DMS53 treated with DMSO at 0.1 percent for 48 hours (cell line): ENCODE results near the gene RANBP3L.
"Not testable (repeated sequence)": the region's sequence is repeated elsewhere in the genome, so short reads cannot be mapped to it uniquely, and the experiment has no call there.

ENCODE experiments used
- DNase-seq: peaks from one replicate; lab custom pipeline; 2025; ENCODE audit not compliant: unreplicated experiment; lab: John Stamatoyannopoulos, UW

The RANBP3L gene

GRCh38 chr5:36297653-36298052, 4.0 kb downstream of the RANBP3L start:
- no peak for DNase-seq

- DNase-seq: no peak
These were observed 15.7 kb downstream of the RANBP3L start for GRCh38 chr5:36285837-36286615.

- not testable (repeated sequence) for DNase-seq
These were observed 17.9 kb downstream of the RANBP3L start for GRCh38 chr5:36283775-36284174.

- no peak for DNase-seq
These were observed 20.1 kb downstream of the RANBP3L start for GRCh38 chr5:36281626-36282025.

DNA sequence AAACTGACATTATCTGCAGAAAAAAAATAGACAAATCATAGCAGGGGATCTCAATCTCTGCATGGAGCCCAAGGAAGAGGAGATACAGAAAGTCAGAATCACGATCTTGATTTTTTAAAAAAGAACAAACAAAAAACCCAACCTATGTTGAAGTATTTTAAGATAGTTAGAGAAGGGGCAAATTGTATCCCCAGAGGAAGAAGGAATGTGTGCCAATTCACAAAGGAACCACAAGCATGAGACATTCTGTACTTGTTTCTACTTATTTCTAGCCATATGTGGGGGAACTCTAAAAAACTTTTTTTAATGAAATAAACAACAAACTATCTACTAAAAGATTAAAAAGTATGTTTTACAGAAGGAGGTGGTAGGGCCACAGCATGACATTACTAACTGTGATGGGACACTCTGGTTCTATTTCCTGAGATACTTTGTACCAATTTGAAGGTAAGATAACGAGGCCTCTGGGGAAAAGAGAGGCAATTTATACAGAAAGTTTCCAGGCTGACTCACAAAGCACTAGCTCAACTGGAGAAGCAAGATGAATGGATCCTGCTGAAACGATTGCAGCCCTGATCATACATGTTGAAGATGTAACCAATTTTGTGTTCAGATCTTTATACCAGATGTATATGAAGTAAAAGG, 22.5 kb downstream of the RANBP3L start:
- DNase-seq: no peak

- no peak for DNase-seq
These were observed 24.1 kb downstream of the RANBP3L start for GRCh38 chr5:36277521-36278176.

DNA sequence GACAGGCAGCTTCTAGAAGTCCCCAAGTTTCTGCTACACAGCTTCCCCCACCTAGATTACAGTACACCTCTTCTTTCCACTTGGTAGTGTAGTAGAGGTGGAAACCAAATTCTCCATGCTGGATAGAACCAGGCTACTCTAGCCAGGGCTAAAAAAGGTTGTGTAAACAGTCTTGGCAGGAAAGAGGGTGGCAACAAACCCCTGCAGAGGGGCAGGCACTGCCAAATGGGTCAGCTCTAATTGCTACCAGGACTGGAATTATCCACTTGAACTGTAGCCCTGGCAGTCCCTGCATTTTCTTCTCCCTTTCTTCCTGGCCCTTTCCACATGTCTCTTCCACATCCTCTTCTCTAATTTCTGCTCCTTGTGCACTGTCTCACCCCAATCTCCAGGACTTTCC, 24.8 kb downstream of the RANBP3L start:
- DNase-seq: no peak

- no peak for DNase-seq
These were observed 27.7 kb downstream of the RANBP3L start for GRCh38 chr5:36273809-36274526.

- no peak for DNase-seq
These were observed 29.5 kb downstream of the RANBP3L start for GRCh38 chr5:36272136-36272690.

DNA sequence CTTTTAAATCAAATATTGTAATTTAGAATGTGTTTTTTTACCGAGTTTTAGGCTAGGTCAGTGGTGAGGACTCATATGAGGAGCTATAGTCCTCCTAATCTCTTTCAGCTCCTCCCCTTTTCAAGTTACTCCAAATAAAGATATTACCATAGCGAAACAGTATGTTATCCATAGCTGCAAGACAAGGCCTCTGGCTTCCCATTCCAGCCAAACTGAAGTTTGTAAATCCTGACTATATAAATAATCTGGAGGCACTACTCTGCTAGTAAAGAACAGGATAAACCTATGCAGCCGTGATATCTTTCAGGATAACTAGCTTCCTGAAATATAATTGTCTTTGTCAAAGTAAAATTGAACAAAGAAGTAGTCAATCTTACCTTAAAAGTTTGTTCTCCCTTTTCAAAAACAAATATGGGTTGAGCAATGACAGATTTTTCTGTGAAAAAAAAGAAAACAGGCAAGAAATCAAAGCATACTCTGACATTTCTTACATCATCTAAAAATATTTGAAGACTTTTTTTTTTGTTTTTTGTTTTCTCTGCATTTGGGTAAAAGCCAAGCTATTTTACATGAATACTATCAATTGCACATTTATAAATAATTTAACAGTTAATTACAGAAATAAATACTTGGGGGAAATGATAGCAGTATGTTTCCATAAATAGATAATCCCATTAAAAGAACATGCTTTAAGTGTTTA, 30.7 kb downstream of the RANBP3L start:
- DNase-seq: no peak

- no peak for DNase-seq
These were observed 31.5 kb downstream of the RANBP3L start for GRCh38 chr5:36270175-36270574.

GRCh38 chr5:36269478-36269877, 32.2 kb downstream of the RANBP3L start:
- no peak for DNase-seq

DNA sequence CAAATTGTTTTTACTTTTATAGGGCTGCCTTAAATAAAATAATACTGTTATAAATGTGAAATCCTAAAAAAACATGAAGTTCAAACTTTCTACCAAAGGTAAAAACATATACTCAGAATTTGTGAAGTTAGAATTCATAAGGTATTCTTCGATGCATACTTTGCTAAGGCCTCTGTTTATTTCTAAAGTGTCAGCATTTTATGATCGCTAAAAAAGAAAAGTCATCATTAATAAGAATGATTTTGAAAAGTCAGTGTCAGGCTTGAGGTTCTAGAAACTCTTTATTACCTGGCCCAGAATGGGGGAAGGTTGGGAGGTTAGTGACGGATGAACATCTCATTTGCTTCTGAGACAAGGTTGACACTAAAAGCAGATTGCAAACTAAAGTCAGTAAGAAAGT, 33.8 kb downstream of the RANBP3L start:
- no peak for DNase-seq

DNA sequence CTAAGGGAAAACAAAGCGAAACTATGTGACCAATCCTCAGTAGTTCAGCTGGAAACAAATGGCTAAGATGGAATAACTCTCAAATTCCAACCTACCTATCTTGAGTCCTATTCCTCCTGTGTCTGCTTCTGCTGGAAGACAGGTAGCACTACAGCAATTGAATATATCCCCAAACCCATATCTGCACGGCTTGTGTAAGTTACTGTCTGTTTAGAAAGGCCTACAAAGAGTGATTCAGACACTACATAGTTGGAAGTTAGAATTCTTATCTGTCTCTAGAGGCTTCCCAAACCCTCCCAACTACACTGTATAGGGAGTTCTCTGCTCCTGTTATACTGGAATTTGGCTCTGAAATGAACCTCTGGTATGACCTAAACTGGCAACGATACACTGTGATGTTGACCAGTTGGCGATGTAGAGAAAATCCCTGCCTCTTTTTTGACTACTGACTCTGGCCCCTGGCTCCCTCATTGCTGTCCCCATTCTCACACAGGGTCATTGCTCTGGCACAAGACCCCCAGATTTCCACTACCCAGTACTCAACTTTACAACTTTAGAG, 37.4 kb downstream of the RANBP3L start:
- no peak for DNase-seq

GRCh38 chr5:36261186-36261585, 40.5 kb downstream of the RANBP3L start:
- no peak for DNase-seq

GRCh38 chr5:36253575-36253974, 48.1 kb downstream of the RANBP3L start:
- no peak for DNase-seq

DNA sequence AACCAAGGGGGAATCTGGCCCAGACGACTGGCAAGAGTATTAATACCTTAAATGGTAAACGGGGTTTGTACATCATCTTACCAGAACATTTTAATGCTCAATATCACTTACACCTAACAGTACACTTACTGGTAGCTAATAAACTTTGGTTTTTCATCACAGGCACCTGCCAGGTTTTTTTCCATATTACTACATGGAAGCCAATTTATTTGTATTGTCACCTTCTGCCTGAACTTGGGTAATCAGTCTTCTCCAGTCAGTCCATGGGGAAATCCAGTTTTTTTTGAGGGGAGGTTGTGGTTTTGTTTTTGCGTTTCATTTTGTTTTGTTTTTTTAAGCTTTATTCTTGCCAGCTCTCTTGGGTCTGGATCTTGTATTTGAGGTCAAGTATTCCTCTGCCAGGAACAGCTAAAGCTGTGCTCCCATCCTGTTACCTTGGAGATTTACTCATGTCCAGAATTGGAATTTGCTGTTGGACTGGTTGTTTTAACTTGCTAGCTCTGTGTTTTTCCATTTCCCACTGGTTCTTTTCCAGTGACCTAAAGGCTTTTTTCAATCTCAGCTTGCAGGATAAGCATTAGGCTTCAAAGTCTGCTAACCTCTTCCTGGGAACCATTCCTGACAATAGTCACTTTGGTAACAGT, 48.9 kb downstream of the RANBP3L start:
- no peak for DNase-seq

DNA sequence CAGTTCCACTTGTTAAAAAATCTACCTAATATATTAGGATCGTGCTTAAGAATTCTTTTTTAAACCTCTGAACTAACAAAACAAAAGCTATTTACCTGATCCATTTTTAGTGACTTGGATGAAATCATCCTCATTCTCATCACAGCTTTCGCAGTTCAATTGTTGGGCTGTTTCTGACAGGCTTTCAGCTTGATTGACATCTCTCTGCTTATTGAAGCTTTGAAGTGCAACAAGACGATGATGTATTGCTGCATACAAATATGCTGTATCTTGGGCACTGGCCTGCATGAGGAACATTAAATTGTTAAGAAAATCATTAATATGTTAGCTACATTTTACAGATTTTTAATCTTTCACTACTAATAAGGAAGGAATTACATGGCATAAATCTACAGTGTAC, 50.5 kb downstream of the RANBP3L start:
- no peak for DNase-seq

DNA sequence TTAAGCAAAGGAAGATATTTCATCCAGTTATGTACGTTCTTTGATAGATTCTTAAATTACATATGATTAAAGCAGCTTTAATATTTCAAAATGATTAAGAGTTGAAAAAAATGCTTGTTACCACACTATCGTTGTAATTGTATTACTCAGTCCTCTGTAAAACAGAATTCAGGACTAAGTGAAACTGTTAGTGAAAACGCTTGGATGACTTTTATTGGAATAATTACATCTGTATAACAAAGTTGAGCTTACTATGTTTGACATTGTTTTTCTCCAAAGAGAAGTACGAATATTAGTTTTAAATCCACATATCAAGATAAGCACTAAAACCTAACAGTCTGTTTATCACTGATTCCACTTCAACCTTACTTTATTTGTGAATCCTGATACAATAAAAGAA, 51.3 kb downstream of the RANBP3L start:
- no peak for DNase-seq
